ENCODE measurements around the gene NFYB.
A peak's percentile ranks its signal among the peaks of the same experiment; 100 is the strongest.
"Not testable (repeated sequence)": the region's sequence is repeated elsewhere in the genome, so short reads cannot be mapped to it uniquely, and the experiment has no call there.

NFYB gene

DNA sequence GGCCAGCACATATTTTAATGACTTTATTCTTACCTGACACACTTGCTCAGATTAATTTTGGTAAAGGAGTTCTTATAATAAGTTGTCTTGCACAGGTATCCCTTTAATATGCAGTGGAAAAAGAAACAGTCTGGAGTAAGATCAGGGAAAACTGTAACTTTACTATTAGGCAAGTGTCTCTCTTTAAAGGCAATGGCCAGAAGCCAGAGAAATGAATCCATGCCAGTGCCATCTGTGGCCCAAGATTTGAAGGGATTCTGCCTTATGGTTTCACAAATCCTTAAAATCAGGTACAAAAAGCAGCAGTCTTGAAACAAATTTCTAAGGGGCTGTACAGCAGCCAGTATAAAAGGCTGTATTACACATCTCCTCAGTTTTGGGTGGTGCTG is 22.4 kb downstream of the NFYB start:
- no peak for DNase-seq (ENCODE audit: low read depth)

DNA sequence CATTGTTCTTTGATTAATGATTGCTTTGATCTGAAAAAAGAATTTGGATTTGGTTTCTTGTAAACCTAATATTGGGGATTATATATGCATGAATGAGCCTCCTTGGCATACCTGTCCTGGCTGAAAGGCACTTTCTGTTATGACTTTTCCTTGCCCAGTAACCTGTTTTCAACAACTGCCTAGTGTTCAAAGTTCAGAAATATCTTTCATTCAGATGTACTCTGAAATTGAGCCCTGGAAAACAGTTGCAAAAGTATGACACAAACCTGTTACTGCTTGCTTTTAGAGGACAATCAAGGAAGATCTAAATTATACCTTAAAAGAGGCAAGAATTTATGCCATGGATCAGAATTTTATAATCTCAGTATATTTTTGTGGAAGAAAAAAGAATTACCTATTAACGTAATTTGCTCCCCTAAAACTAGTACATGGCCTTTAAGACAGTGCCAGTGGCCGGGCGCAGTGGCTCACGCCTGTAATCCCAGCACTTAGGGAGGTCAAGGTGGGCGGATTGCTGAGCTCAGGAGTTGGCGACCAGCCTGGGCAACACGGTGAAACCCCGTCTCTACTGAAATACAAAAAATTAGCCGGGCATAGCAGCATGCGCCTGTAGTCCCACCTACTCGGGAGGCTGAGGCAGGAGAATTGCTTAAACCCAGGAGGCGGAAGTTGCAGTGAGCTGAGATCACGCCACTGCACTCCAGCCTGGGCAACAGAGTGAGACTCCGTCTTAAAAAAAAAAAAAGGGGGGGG is 23.0 kb downstream of the NFYB start:
- DNase-seq (ENCODE audit: low read depth): not testable (repeated sequence)

DNA sequence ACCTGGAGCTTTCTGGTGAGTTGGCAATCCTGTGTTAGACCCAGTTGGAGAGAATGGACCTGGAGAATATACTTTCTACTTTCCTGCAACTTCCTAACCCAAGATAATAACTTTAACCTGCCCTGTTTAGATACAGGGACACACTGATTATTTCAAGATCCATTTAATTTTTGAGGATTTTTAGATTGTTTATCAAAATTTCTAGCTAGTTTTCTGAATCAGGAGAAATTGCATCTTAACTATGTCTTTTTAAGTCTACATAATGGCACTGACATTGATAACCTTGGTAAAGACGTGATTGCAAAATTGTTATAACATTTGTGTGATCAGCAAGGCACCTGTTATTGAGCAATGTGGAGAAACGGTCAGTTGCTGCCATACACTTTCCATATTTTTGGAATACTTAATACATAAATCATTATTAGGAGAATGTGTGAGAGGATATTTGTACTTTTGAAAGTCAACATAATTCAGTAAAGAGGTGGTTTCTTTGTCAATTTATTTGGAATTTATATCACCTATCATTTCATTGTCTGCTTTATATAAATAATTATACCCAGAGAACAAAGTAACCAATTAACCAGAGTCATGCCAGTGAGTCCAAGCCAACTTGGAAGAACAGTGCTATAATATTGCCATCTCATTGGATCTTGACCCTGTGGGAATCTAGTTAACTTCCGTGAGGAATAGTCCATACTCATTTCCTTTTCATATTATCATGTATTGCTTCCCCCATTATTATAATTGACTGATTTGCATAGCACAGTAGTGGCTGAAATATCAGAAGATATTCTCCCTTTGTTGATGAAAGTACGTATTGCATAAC is 28.4 kb downstream of the NFYB start:
- DNase-seq (ENCODE audit: low read depth): no peak

DNA sequence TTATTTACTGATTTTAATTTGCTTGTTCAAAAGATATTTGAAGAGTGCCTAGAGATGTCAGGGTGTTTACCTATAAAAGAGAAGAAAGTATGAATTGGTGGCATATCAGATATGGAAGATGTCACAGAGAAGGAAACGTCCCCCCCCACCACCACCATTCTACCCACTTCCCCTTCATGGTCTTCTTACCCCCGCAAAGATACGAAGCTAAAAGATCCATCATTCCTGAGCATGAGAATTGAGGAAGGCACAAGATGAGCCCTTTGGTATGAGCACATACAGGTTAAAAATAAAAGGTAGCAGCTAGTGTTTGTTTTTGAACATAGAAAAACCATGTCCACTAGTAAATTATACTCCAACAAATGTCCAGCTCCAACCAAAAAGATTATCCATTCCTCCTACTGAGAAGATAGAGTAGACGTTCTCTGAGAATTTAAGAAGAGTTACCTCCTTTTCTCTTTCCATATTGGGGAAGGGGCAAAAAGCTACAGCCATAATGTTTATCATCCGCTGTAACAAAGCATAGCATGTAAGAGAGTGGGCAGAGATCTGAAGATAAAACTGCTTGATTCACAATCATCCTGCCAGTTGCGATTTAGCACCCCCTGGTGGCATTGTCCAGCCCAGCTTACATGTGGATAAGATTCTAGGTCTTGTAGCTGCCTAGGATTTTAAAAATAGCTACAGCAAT is 29.1 kb downstream of the NFYB start:
- DNase-seq (ENCODE audit: low read depth): peak; percentile 58

DNA sequence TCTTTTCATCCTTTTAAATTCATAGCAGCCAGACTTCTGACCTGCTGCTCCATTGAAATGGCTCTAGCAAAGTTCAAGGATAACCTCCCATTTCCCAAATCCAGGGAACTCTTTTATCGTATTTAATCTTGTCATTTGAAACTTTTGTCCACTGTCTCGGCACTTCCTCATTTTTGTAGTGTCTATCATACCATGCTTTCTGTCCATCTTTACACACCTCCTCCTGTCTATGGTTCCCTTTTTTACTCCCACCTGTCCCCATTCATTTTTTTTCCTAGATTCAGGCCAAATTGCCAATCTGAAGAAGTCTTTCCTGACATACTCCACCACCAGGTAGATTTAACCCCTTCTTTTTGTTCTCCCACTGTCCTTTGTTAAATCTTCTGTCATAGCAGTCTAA is 31.0 kb downstream of the NFYB start:
- no peak for DNase-seq (ENCODE audit: low read depth)

DNA sequence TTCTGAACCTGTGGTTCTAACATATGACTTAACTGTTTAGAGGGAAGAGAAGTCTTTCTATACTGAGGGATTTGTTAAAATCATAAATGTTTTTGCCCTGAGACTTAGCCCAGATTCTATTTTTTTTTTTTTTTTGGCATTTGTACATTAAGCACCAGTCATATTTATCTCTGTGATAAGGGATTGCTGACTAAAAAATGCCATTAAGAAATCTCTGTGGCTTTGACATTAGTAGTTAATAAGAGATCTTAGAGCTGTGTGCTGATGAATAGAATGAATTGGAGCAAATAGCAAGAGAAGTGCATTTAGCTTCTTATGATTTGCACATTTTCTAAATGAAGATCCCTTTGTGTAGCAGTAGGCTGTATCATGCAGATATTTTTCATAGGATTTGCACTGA is 32.5 kb downstream of the NFYB start:
- DNase-seq (ENCODE audit: low read depth): no peak

DNA sequence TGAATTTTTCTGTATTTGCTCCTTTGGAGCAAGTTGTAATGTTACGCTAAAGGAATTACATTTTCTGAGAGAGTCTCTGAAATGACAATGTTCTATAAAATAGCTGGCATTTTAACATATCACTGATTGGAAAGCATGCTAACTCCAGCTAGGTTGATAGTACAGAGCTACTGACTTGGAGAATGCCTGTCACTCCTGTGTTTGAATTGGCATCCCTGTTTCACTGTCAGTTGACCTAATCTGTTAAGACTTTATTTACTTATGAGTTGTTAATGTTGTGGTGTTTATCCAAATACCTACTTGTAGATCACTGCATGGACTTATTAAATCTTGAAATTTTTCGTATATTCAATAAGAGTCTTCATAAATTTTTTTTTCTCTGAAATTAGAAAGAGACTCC is 40.1 kb downstream of the NFYB start:
- no peak for DNase-seq (ENCODE audit: low read depth)

DNA sequence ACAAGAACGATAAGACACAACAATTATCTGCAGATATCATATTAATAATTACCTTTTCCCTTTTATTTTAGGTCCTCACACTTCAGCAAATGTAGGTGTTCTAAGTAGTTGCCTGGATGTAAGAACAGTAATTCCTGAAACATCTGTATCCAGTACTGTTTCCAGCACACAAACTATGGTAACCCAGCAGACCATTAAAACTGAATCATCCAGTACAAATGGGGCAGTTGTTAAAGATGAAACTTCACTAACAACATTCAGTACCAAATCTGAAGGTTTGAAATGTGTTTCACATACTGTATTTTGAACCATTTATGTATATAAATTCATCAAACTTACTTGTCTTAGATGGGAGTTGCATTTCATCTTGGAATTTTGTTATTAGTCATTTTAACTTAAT is 42.7 kb downstream of the NFYB start:
- DNase-seq (ENCODE audit: low read depth): no peak

DNA sequence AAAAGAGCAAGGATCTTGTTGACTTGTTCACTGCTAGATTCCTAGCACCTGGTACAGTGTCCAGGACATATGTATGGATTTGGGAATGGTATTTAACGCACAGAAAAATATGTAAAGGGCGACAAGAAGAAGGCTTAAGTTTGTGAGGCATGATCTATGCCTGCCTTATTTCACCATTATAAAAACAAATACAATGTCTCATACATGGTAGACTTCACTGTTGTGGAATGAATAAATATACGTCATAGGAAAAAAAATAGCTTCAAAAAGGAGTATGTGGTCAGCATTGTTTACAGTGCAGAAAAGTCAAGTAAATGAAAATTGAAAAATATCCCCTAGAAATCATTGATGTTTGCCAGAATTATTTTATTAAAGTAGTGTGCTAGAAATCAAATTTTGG is 43.7 kb downstream of the NFYB start:
- DNase-seq (ENCODE audit: low read depth): no peak

DNA sequence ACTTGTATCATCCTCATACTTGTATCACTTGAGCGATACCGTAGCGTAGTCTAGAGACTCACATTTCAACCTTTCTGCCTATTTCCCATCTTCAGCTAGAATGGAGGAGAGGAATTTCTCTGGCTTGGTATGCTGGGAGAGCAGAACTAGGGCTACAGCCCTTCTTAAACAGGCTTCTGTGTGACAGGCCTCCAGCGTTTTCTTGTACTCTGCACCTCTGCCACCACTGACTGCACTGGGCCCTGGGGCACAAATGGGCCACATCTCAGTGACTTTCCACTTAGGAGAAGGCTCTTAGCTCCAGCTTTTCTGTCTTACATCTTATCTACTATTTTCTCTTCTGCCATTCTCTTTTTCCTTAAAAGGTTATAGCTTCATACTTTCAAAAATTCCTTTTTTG is 46.9 kb downstream of the NFYB start:
- no peak for DNase-seq (ENCODE audit: low read depth)

DNA sequence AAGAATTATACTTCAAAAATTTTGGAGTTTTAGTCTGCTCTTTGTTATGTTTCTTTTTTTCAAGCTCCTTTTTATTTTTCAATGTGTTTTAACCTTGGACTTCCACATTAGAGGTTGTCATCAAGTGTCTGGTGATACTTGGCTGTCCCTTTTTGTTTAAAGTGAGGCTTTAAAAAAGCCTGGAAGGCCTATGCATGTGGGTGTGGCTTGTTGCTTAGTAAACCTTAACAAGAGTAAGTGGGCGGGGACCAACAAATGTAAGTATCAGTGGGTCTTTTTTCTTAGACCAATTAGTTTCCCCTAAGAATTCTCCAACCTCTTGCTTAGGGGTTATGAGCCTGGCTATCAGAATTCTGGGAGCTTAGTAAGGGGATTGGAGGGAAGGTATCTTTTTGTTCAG is 47.3 kb downstream of the NFYB start:
- no peak for DNase-seq (ENCODE audit: low read depth)

DNA sequence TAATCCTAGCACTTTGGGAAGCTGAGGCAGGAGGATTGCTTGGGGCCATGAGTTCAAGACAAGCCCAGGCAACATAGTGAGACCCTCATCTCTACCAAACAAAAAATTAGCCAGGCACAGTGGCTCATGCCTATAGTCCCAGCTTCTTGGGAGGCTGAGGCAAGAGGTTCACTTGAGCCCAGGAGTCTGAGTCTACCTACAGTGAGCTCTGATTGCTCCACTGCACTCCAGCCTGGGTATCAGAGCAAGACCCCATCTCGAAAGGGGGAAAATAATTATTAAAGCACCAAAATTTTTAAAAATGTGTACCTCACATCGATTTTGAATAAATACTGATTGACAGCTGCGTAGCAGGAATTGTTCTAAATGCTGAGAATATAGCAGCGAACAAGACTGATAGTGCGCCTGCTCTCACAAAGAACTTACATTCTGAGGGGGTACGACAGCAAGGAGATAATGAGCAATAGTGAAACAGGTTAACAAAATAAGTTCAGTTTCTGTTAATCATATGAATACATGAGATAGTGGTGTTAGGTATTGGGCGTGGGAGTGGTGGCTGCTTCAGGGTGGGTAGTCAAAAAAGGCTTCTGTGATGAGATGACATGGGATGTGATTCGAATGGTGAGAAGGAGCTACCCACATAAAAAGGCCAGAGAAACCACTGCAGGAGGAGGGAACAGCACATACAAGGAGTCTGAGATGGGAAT is 54.1 kb downstream of the NFYB start:
- no peak for DNase-seq (ENCODE audit: low read depth)

DNA sequence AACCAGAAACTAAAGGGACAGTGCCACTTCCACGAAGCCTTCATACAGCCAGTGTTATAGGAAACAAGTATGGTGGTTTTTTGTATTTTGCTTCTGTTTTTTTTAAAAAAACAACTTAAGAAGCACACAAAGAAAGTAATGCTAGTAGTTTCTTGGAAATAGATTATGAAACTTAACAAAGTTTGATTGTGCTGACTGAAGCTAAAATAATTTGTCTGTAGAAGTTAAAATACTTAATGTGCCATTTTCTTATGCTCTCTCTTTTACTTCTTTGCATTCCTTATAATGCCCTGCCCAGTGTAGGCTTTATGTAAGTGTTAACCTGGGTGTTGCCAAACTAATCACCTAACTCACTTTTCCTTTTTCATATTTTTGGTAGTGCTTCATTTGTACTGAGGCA is 57.2 kb downstream of the NFYB start:
- no peak for DNase-seq (ENCODE audit: low read depth)

DNA sequence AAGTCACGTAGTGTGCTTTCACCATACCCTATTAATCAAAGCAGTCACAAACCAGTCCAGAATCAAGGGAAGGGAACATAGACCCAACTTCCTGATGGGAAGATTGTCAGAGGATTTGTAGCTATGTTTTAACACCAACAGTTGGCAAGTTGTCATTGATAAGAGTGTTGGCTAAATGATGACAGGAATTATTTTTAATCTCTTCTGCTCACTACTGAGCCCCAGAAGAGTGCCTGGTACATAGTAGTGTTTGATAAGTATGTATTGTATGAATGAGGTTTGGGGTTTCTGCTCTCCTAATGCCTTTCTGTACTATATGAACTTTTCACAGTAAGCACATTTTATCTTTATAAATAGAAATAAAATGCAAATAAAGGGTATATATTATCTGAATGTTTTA is 59.0 kb downstream of the NFYB start:
- DNase-seq (ENCODE audit: low read depth): no peak

DNA sequence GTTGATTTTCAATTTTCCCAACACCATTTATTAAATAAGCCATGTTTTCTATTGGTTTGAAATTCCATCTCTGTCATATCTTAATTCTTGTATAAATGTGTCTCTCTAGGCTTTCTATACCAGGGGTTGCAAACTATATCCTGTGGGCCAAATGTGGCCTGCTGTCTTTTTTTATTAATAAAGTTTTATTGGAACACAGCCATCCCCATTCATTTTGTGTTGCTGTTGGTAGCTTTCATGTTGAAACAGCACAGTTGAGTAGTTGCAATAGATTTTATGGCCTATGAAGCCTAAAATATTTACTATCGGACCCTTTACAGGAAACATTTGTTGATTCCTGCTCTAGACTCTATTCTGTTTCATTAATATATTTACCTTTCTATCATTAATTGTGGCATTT is 64.3 kb downstream of the NFYB start:
- DNase-seq (ENCODE audit: low read depth): no peak

DNA sequence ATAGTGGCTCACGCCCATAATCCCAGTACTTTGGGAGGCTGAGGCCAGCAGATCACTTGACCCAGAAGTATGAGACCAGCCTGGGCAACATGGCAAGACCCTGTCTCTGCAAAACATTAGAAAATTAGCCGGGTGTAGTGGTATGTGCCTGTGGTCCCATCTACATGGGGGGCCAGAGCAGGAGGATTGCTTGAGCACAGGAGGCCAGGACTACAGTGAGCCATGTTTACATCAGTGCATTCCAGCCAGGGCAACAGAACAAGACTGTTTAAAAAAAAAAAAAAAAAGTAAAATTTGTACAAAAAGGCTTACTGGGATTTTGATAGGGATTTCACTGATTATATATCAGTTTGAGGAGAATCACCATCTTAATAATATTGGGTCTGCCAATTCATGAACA is 65.9 kb downstream of the NFYB start:
- DNase-seq (ENCODE audit: low read depth): no peak

All from GM04504 (cell line).